T-helper 1 cell treated with Interleukin-12 subunit alpha and Interleukin-12 subunit beta and Interleukin-4 antibody, amounts not matched to agents 30 μg/mL and 1 μg/mL, for 36 hours (primary cell): ENCODE data around the gene ITIH2.
"Not testable (repeated sequence)": the region's sequence is repeated elsewhere in the genome, so short reads cannot be mapped to it uniquely, and the experiment has no call there.

Source experiments
- H3K27ac Mint-ChIP-seq: one replicate; pipeline ENCODE4 v1.8.0; 2021; ENCODE audit warnings: mild to moderate bottlenecking, mixed read lengths
- H3K27me3 Mint-ChIP-seq: one replicate; pipeline ENCODE4 v1.8.0; 2021; ENCODE audit warnings: low read depth, mixed read lengths
- H3K36me3 Mint-ChIP-seq: one replicate; pipeline ENCODE4 v1.8.0; 2021; ENCODE audit warnings: low read depth, mixed read lengths
- H3K4me1 Mint-ChIP-seq: one replicate; pipeline ENCODE4 v1.8.0; 2021; ENCODE audit warnings: low read depth, mixed read lengths
- H3K4me3 Mint-ChIP-seq: one replicate; pipeline ENCODE4 v1.8.0; 2021; ENCODE audit warnings: mild to moderate bottlenecking, moderate library complexity, mixed read lengths
- H3K9me3 Mint-ChIP-seq: one replicate; pipeline ENCODE4 v1.8.0; 2021; ENCODE audit warnings: mixed read lengths

Gene ITIH2

DNA sequence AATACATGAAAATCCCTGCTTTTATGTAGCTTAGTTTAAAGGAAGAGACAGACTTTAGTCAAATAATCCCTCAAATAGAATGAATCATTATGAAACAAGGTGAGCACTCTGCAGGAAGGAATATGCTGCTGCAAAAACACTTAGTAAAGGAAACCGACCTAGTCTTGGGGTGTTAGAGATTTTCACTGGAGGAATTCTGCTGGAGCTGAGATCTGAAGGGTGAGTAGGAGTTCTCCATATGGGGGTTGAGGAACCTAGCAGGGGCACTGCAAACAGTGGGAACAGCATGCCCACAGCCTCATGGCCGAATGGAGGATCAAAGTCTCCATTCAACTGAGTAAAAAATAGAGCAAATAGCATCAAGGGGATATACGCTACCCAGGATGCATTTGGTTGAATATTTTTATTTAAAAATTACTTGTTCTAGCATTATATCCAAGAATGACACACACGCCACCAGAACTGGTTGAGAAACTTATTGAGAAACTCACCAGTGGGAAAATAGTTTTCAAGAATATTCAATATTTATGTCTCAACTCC, 3.5 kb downstream of the ITIH2 start:
- no peaks in the 10 kb centered on the region for H3K36me3 Mint-ChIP-seq
- no peak overlapping the region for H3K27ac Mint-ChIP-seq
- no peaks in the 10 kb centered on the region for H3K9me3 Mint-ChIP-seq
- H3K27me3 Mint-ChIP-seq, result peaks cover 43% of the 10 kb centered on the region
- H3K4me1 Mint-ChIP-seq, result peaks cover 2% of the 10 kb centered on the region
- H3K4me3 Mint-ChIP-seq, result no peak overlapping the region

DNA sequence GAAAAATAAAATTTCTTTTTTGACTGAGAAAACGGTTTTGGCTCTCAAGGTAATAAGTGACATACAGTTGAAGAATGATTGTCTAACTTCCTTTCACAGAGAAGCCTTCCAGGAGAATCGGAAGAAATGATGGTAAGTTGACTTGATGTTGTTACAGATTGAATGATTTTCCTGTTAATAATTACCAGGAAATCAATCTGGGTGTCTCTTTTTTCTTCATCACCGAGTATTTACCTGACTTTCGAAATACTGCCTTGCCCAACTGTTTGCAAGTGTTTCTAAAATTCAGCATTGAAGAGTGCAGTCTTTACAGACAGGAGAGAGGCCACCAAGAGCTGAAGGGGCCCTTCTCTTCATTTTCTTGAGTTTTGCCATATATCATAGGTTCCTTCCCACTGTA, 4.0 kb downstream of the ITIH2 start:
- Mint-ChIP-seq H3K9me3 (no peaks in the 10 kb centered on the region), H3K27ac (no peak overlapping the region), H3K4me1 (peaks cover 2% of the 10 kb centered on the region), H3K36me3 (no peaks in the 10 kb centered on the region), H3K4me3 (no peak overlapping the region), H3K27me3 (peaks cover 43% of the 10 kb centered on the region)

DNA sequence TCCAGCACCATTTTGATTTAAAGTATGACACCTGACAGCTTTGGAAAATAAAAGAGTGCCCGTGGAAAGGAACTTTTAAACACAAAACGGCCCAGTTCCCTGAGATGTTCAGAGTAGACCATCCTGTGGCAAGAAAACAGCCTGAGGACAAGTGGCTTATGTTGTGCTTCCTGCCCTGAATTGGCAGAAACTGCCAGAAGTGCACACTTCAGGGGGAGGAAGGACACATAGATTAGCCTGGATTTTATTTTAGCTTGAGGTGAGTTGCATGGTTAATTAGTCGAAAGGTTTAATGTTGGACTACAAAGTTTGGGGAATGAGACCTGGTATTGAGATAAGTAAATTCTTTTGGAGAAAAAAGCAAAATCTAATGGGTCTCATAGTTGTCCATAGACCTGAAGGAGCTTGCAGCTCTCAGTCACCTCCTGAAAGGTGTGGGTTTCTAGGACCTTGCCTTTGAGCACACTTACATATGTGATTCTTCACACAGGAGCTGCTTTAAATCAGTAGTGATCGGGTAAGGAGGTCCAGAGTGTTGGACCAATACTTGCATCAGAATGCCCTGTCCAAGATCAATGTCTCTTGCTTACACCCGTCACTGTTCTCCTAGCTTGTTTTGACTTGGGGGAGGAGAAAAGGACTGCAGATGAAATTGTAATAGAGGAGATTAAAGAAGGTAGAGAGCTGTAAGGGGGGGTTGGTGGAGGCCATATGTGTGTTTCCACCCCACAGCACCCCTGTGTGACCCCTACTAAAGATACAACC, 4.9 kb downstream of the ITIH2 start:
- no peaks in the 10 kb centered on the region for H3K36me3 Mint-ChIP-seq
- no peaks in the 10 kb centered on the region for H3K9me3 Mint-ChIP-seq
- H3K27me3 Mint-ChIP-seq, result peaks cover 37% of the 10 kb centered on the region
- peaks cover 2% of the 10 kb centered on the region for H3K4me1 Mint-ChIP-seq
- no peak overlapping the region for H3K4me3 Mint-ChIP-seq
- H3K27ac Mint-ChIP-seq, result no peak overlapping the region

DNA sequence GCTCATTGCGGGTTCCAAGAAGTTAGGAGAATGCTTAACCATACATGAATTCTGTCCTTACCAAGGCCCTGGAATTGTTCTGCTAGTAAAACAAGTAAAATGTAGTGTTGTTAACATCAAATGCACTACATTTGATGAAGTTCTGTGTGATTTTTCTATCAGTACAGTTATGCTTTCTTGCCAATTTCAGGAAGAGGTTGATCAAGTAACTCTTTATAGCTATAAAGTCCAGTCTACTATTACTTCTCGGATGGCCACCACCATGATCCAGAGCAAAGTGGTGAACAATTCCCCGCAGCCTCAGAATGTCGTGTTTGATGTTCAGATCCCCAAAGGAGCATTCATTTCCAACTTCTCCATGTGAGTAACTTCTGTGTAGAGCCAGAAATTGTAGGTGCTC, 5.7 kb downstream of the ITIH2 start:
- peaks cover 2% of the 10 kb centered on the region for H3K4me1 Mint-ChIP-seq
- H3K27me3 Mint-ChIP-seq, result peaks cover 30% of the 10 kb centered on the region
- H3K27ac Mint-ChIP-seq, result no peak overlapping the region
- H3K4me3 Mint-ChIP-seq, result no peak overlapping the region
- H3K9me3 Mint-ChIP-seq, result no peaks in the 10 kb centered on the region
- no peaks in the 10 kb centered on the region for H3K36me3 Mint-ChIP-seq

DNA sequence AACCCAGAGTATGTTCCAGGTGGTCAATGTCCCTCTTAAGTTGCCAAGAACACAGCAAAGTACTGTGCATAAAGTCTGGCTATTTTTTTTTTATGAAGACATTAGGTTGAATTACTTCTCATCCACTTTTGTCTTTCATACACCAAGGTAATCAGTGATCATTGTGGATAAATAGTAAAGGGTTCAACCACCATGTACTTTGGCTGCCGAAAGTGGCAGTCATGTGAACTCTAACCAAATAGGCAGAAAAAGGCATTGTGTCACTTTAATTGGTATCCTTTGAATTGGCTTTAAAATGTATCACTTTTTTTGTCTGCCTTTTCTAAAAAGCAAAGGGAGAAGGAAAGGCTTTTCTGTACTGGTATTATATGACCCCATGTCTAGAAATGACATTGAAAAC, 7.3 kb downstream of the ITIH2 start:
- Mint-ChIP-seq H3K27ac (no peak overlapping the region), H3K4me3 (no peak overlapping the region), H3K27me3 (peaks cover 26% of the 10 kb centered on the region), H3K36me3 (no peaks in the 10 kb centered on the region), H3K4me1 (peaks cover 2% of the 10 kb centered on the region), H3K9me3 (no peaks in the 10 kb centered on the region)

DNA sequence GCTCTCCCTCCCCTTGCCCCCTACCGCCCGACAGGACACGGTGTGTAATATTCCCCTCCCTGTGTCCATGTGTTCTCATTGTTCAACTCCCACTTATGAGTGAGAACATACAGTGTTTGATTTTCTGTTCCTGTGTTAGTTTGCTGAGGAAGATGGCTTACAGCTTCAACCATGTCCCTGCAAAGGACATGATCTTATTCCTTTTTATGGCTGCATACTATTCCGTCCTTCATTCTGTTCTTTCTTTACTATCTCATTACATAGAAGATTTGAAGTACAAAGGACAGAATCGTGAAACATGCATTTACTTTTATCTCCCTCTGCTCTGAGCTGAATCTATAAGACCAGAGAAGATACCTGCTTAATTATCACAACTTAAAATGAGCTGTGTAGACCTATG, 8.0 kb downstream of the ITIH2 start:
- H3K4me3 Mint-ChIP-seq, result not testable (repeated sequence)

DNA sequence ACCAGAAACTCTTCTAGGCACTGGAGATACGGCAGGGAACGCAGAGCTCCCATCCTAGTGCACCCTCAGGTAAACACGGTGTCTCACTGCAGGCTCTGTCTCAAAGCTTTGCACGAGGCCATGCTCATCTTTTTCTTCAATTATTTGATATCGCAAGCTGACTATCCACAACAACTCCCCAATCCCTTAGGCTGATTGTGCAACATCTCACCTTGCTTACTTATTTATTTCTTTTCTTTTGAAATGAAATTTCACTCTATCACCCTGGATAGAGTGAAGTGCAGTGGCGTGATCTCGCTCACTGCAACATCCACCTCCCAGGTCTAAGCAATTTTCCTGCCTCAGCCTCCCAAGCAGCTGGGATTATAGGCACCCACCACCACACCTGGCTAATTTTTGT, 12.4 kb downstream of the ITIH2 start:
- no peak overlapping the region for H3K4me3 Mint-ChIP-seq
- H3K27ac Mint-ChIP-seq, result no peak overlapping the region
- H3K4me1 Mint-ChIP-seq, result peaks cover 2% of the 10 kb centered on the region
- H3K36me3 Mint-ChIP-seq, result no peaks in the 10 kb centered on the region
- peaks cover 7% of the 10 kb centered on the region for H3K27me3 Mint-ChIP-seq
- H3K9me3 Mint-ChIP-seq, result no peaks in the 10 kb centered on the region

More for the DNA sequence above, 8.0 kb downstream of the ITIH2 start:
- not testable (repeated sequence) for H3K36me3 Mint-ChIP-seq, H3K27ac Mint-ChIP-seq, H3K4me1 Mint-ChIP-seq, H3K9me3 Mint-ChIP-seq
- peaks cover 22% of the 10 kb centered on the region for H3K27me3 Mint-ChIP-seq

DNA sequence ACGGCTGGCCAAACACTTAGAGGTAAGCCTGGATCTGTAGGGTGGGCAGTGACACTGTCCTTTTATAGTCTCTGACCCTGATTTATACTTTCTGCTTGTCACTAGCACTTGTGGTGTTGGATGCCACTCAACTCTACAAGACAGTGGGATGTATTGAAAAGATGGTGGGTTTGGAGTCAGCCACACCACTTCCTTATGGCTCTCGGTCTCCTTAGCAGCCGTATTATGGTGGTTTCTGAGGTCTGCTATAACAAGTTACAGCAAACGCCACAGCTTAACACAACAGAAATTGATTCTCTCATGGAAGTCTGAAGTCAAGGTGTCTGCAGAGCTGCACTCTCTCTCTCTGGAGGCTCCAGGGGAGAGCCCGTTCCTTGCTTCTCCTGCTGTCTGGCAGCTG, 14.7 kb downstream of the ITIH2 start:
- Mint-ChIP-seq H3K4me3 (no peak overlapping the region), H3K36me3 (no peaks in the 10 kb centered on the region), H3K9me3 (no peaks in the 10 kb centered on the region), H3K4me1 (peaks cover 2% of the 10 kb centered on the region), H3K27me3 (peaks cover 3% of the 10 kb centered on the region), H3K27ac (no peak overlapping the region)

DNA sequence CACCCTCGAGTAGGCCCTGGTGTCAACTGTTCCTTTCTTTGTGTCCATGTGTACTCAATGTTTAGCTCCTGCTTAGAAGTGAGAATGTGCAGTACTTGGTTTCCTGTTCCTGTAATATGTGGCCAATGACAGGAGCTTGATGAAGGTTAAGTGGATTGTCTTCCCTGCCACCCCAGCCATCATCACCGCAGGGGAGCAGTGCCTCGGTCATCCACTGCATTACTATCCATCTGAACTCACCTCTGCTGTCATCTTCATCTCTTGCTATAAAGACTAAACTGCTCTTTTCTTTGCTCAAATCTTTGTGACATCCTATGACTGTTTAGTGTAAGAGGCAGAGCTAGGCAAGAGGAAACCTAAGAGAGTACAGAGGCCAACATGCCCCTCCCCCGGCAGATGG, 15.6 kb downstream of the ITIH2 start:
- H3K9me3 Mint-ChIP-seq, result no peaks in the 10 kb centered on the region
- peaks cover 2% of the 10 kb centered on the region for H3K4me1 Mint-ChIP-seq
- H3K27me3 Mint-ChIP-seq, result peaks cover 3% of the 10 kb centered on the region
- no peaks in the 10 kb centered on the region for H3K36me3 Mint-ChIP-seq
- no peak overlapping the region for H3K4me3 Mint-ChIP-seq
- no peak overlapping the region for H3K27ac Mint-ChIP-seq

DNA sequence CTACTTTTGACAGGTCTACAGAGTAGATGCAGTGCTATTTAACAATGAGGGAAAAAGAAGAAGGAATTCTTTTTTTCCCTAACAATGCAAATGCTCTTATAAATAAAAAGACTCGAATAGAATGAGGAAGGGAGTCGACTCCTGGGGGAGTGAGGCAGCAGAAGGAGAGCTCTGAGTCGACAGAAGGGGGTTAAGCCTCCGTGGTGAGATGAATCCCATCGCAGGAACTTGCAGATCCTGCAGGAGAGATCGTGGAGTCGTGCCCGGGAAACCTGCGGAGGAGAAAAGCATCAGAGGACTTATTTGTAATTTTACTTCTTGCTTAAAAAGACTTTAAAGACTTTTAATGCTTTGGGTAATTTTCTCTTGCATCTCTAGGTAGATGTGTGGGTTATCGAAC, 17.4 kb downstream of the ITIH2 start:
- H3K4me3 Mint-ChIP-seq, result no peak overlapping the region
- no peaks in the 10 kb centered on the region for H3K36me3 Mint-ChIP-seq
- no peaks in the 10 kb centered on the region for H3K9me3 Mint-ChIP-seq
- H3K27me3 Mint-ChIP-seq, result peaks cover 3% of the 10 kb centered on the region
- H3K27ac Mint-ChIP-seq, result no peak overlapping the region
- peaks cover 2% of the 10 kb centered on the region for H3K4me1 Mint-ChIP-seq

DNA sequence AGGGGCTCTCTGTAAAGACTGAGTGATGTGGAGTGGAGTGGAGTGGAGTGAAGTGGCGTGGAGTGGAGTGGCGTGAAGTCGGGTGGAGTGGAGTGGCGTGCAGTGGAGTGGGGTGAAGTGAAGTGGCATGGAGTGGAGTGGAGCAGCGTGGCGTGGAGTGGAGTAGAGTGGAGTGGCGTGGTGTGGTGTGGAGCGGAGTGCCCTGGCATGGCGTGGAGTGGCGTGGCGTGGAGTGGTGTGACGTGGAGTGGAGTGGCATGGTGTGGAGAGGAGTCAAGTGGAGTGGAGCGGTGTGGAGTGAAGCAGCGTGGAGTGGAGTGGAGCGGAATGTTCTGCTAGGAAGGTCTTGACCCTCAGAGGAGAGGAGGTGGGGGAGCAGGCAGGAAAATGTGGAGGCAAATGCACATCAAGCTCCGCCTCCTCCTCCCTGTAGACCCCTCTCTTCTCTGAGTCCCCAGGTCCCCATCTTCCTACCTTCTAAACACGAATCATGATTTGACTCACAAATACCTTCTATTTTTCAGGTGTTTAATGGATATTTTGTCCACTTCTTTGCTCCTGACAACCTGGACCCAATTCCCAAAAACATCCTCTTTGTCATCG, 19.9 kb downstream of the ITIH2 start:
- H3K9me3 Mint-ChIP-seq, result no peaks in the 10 kb centered on the region
- H3K36me3 Mint-ChIP-seq, result no peaks in the 10 kb centered on the region
- peaks cover 2% of the 10 kb centered on the region for H3K4me1 Mint-ChIP-seq
- H3K4me3 Mint-ChIP-seq, result no peak overlapping the region
- H3K27me3 Mint-ChIP-seq, result peaks cover 3% of the 10 kb centered on the region
- H3K27ac Mint-ChIP-seq, result no peak overlapping the region

DNA sequence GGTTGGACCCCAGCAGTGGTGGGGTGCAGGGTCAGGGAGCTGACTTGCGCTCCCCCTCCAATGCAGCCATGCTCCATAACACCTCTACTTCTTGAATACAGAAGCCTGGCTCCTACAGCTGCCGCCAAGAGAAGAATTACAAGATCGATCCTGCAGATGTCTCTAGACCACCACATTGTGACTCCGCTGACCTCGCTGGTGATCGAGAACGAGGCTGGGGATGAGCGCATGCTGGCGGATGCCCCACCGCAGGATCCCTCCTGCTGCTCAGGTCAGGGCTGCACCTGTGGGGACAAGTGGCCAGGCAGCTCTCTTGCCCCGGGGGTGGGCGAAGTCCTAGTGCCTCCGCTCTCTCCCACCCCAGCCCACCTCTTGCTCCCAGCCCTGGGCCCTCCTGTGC, 31.7 kb downstream of the ITIH2 start:
- Mint-ChIP-seq H3K4me3 (no peak overlapping the region), H3K4me1 (peaks cover 2% of the 10 kb centered on the region), H3K27ac (no peak overlapping the region), H3K9me3 (no peaks in the 10 kb centered on the region), H3K27me3 (no peaks in the 10 kb centered on the region), H3K36me3 (no peaks in the 10 kb centered on the region)

DNA sequence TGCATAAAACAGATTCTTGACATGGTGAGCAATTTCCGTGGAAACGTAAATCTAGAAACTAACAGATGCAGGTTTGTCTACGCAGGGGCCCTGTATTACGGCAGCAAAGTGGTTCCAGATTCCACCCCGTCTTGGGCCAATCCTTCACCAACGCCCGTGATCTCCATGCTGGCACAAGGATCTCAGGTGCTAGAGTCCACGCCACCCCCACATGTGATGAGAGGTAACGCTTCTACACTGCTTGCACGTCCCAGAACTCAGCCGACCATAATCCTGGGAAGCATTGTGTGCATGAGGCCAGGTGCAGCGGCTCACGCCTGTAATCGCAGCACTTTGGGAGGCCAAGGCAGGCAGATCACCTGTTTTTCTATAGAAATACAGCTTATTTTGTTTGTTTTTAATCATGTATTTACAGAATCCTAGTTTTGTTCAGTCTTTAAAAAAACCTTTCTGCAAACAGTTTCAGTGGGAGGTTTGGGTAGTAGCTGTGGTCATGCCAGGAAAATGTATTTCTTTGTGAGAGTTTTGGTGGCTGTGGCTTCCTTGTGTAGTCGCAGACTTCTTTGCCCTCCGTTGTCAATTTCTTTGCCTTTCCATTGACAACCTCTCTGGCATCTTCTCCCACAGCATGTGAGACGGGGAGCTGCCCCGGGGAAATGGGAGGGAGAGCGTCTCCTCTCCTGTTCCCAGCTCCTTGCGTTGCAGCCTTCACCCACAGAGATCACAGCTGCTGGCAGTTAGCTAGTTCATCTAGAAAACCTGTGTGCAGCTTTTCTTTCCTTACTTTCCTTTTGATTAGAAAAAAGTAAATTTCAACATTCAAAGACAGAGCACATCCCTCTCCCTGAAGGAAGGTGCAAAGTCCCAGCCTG, 35.7 kb downstream of the ITIH2 start:
- no peaks in the 10 kb centered on the region for H3K9me3 Mint-ChIP-seq
- peaks cover 3% of the 10 kb centered on the region for H3K27me3 Mint-ChIP-seq
- no peak overlapping the region for H3K27ac Mint-ChIP-seq
- peaks cover 2% of the 10 kb centered on the region for H3K4me1 Mint-ChIP-seq
- no peaks in the 10 kb centered on the region for H3K36me3 Mint-ChIP-seq
- H3K4me3 Mint-ChIP-seq, result no peak overlapping the region

DNA sequence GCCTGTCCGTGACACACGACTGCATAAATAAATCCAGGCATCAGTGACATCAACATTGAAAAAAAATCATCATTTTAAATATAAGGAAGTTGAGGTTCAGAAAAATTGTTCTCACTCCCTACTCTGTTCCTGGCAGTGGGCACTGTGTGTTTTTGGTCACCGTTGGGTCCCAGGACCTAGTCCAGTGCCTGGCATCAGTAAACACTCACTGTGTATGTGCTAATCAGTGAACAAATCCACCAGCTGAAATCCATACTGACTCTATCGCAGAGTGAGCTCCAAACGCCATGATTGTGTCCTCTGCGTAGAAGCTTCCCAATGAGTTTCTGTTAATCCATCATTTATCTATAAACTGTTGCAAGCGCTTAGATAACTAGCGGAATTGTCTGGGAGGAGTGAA, 41.2 kb downstream of the ITIH2 start:
- Mint-ChIP-seq H3K4me1 (no peaks in the 10 kb centered on the region), H3K27ac (no peak overlapping the region), H3K36me3 (no peaks in the 10 kb centered on the region), H3K4me3 (no peak overlapping the region), H3K9me3 (no peaks in the 10 kb centered on the region), H3K27me3 (peaks cover 3% of the 10 kb centered on the region)

DNA sequence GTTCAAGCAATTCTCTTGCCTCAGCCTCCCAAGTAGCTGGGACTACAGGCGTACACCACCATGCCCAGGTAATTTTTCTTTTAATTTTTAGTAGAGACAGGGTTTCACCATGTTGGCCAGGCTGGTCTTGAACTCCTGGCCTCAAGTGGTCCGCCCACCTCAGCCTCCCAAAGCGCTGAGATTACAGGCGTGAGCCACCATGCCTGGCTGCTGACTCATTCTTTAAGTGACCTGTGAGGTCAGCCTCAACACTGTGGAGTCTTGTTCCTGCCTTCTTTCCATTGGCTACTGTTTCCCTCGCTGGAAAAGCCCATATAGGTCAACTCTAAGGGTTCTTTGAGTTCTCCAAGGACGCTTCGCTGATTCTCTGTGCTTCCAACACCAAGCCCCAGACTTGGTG, 45.5 kb downstream of the ITIH2 start:
- not testable (repeated sequence) for H3K4me3 Mint-ChIP-seq, H3K27ac Mint-ChIP-seq, H3K27me3 Mint-ChIP-seq, H3K9me3 Mint-ChIP-seq, H3K4me1 Mint-ChIP-seq, H3K36me3 Mint-ChIP-seq
